Measurements from ENCODE around the gene KIF5A. TPM values are rescaled to one million over a fixed set of nuclear protein-coding genes. Genes with fewer than 3 reads are reported as not detected.

The KIF5A gene
- total RNA-seq, 4 donors from 2014 or later, result 1.9 to 4.8 (median 2.9) TPM

GRCh38 chr12:57579011-57579410 is 29.2 kb downstream of the KIF5A start:
- WGBS, 2 donors, result 84 to 86% methylated on average over 2 of the region's 2 CpGs
- no peak overlapping the region for H3K27ac ChIP-seq
- H3K27me3 ChIP-seq, result no peaks in the 10 kb centered on the region
- H3K36me3 ChIP-seq, result no peaks in the 10 kb centered on the region
- H3K4me1 ChIP-seq, result no peaks in the 10 kb centered on the region
- TF ChIP-seq, protein P1, sequence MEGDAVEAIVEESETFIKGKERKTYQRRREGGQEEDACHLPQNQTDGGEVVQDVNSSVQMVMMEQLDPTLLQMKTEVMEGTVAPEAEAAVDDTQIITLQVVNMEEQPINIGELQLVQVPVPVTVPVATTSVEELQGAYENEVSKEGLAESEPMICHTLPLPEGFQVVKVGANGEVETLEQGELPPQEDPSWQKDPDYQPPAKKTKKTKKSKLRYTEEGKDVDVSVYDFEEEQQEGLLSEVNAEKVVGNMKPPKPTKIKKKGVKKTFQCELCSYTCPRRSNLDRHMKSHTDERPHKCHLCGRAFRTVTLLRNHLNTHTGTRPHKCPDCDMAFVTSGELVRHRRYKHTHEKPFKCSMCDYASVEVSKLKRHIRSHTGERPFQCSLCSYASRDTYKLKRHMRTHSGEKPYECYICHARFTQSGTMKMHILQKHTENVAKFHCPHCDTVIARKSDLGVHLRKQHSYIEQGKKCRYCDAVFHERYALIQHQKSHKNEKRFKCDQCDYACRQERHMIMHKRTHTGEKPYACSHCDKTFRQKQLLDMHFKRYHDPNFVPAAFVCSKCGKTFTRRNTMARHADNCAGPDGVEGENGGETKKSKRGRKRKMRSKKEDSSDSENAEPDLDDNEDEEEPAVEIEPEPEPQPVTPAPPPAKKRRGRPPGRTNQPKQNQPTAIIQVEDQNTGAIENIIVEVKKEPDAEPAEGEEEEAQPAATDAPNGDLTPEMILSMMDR (IDR thresholded peaks at IDR 0.05), result no peak
- TF ChIP-seq POLR2A (IDR thresholded peaks at IDR 0.05), result no peak
- TF ChIP-seq EP300 (IDR thresholded peaks at IDR 0.05), result no peak
- no peaks in the 10 kb centered on the region for H3K9me3 ChIP-seq
- no peak for DNase-seq (ENCODE audit: low spot score in 2 of 2)
- H3K4me3 ChIP-seq, result no peak overlapping the region

- no peak overlapping the region for H3K27ac ChIP-seq
- no peak for DNase-seq (ENCODE audit: low spot score in 2 of 2)
- TF ChIP-seq, protein P1 (IDR thresholded peaks at IDR 0.05), result no peak
- TF ChIP-seq EP300 (IDR thresholded peaks at IDR 0.05) (no peak), POLR2A (IDR thresholded peaks at IDR 0.05) (no peak)
- H3K4me1 ChIP-seq, result no peaks in the 10 kb centered on the region
- H3K9me3 ChIP-seq, result no peaks in the 10 kb centered on the region
- no peak overlapping the region for H3K4me3 ChIP-seq
- H3K36me3 ChIP-seq, result no peaks in the 10 kb centered on the region
- WGBS, 2 donors, result 81 to 86% methylated on average over 8 of the region's 8 CpGs
- no peaks in the 10 kb centered on the region for H3K27me3 ChIP-seq
Measured at GRCh38 chr12:57579677-57580465, 30.0 kb downstream of the KIF5A start.

- H3K4me1 ChIP-seq, result no peaks in the 10 kb centered on the region
- no peak overlapping the region for H3K4me3 ChIP-seq
- no peak for DNase-seq (ENCODE audit: low spot score in 2 of 2)
- no peak overlapping the region for H3K27ac ChIP-seq
- no peaks in the 10 kb centered on the region for H3K27me3 ChIP-seq
- no peaks in the 10 kb centered on the region for H3K36me3 ChIP-seq
- TF ChIP-seq EP300 (IDR thresholded peaks at IDR 0.05) (no peak), POLR2A (IDR thresholded peaks at IDR 0.05) (no peak)
- TF ChIP-seq, protein P1 (IDR thresholded peaks at IDR 0.05), result no peak
- 79 to 80% methylated on average over 4 of the region's 4 CpGs for WGBS, 2 donors
- H3K9me3 ChIP-seq, result no peaks in the 10 kb centered on the region
Measured at GRCh38 chr12:57580466-57580795, 30.6 kb downstream of the KIF5A start.

GRCh38 chr12:57581802-57582201 is 32.0 kb downstream of the KIF5A start:
- Histone ChIP-seq H3K4me3 (no peak overlapping the region), H3K36me3 (no peaks in the 10 kb centered on the region), H3K4me1 (no peaks in the 10 kb centered on the region), H3K9me3 (no peaks in the 10 kb centered on the region), H3K27me3 (no peaks in the 10 kb centered on the region), H3K27ac (no peak overlapping the region)
- no peak for DNase-seq (ENCODE audit: low spot score in 2 of 2)
- TF ChIP-seq EP300 (IDR thresholded peaks at IDR 0.05) (no peak), POLR2A (IDR thresholded peaks at IDR 0.05) (no peak)
- TF ChIP-seq, protein P1 (IDR thresholded peaks at IDR 0.05), result no peak
- WGBS, 2 donors, result 85 to 88% methylated on average over 1 of the region's 1 CpG

DNA sequence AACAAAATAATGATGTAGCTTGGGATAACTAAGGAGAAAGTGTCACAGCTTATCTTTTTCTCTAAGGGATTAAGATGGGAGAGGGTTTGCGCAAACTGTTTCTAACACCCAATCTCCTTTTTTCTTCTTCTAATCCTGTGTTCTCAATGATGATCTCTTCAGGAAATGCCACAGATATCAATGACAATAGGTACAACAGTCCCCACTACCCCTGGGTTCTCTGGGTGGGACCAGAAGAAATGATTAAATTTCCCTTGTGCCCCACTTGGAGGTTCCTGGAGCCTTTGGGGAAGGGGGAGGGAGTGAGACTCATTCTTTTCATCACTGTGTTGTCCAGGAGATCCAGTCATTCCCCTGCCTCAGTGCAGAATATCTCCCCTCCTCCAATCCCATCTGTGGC is 32.6 kb downstream of the KIF5A start:
- Histone ChIP-seq H3K27me3 (no peaks in the 10 kb centered on the region), H3K27ac (no peak overlapping the region), H3K36me3 (no peaks in the 10 kb centered on the region), H3K4me1 (no peaks in the 10 kb centered on the region), H3K9me3 (no peaks in the 10 kb centered on the region), H3K4me3 (no peak overlapping the region)
- DNase-seq (ENCODE audit: low spot score in 2 of 2), result no peak
- TF ChIP-seq POLR2A (IDR thresholded peaks at IDR 0.05) (no peak), EP300 (IDR thresholded peaks at IDR 0.05) (no peak)
- TF ChIP-seq, protein P1 (IDR thresholded peaks at IDR 0.05), result no peak
- 93 to 96% methylated on average over 1 of the region's 1 CpG for WGBS, 2 donors
